Fibroblast of mammary gland (primary cell): Measurements from ENCODE around the gene ODAD3.
"Not testable (repeated sequence)": the region's sequence is repeated elsewhere in the genome, so short reads cannot be mapped to it uniquely, and the experiment has no call there.

Source experiments
- DNase-seq: peaks from one replicate; pipeline ENCODE4 v3.0.0-alpha.2; 2010; ENCODE audit warnings: low read depth
- H3K4me3 ChIP-seq: 2 replicates; pipeline ENCODE4 v1.5.1; 2011; ENCODE audit warnings: low read depth, mild to moderate bottlenecking, low read length, moderate library complexity; ENCODE audit not compliant: control insufficient read depth
- CTCF ChIP-seq: conservative IDR thresholded peaks from 2 replicates; pipeline ENCODE4 v1.5.1; 2011; ENCODE audit warnings: low read depth, low read length, inconsistent platforms; ENCODE audit not compliant: control insufficient read depth, insufficient read depth

ODAD3 gene

GRCh38 chr19:11408591-11408990 is 26.3 kb downstream of the ODAD3 start:
- H3K4me3 ChIP-seq, result no peak overlapping the region
- no peak for DNase-seq
- TF ChIP-seq CTCF, result no peak

GRCh38 chr19:11406703-11407236 is 28.2 kb downstream of the ODAD3 start:
- H3K4me3 ChIP-seq, DNase-seq: not testable (repeated sequence)

- peak; percentile 20 for TF ChIP-seq CTCF
- no peak overlapping the region for H3K4me3 ChIP-seq
- DNase-seq, result peak; percentile 34
These were observed 28.9 kb downstream of the ODAD3 start for GRCh38 chr19:11405846-11406643.

- DNase-seq, result no peak
- no peak overlapping the region for H3K4me3 ChIP-seq
- TF ChIP-seq CTCF, result no peak
These were observed 30.2 kb downstream of the ODAD3 start for GRCh38 chr19:11404588-11405222.

- no peak for TF ChIP-seq CTCF
- no peak overlapping the region for H3K4me3 ChIP-seq
- no peak for DNase-seq
These were observed 32.9 kb downstream of the ODAD3 start for GRCh38 chr19:11401808-11402543.

GRCh38 chr19:11400798-11401197 is 34.1 kb downstream of the ODAD3 start:
- TF ChIP-seq CTCF, result no peak
- no peak overlapping the region for H3K4me3 ChIP-seq
- DNase-seq, result no peak

GRCh38 chr19:11399667-11400066 is 35.3 kb downstream of the ODAD3 start:
- no peak for DNase-seq
- no peak overlapping the region for H3K4me3 ChIP-seq
- no peak for TF ChIP-seq CTCF
